ENCODE data around the gene OR1C1.
"Not testable (repeated sequence)": the region's sequence is repeated elsewhere in the genome, so short reads cannot be mapped to it uniquely, and the experiment has no call there.

OR1C1 gene, protein sequence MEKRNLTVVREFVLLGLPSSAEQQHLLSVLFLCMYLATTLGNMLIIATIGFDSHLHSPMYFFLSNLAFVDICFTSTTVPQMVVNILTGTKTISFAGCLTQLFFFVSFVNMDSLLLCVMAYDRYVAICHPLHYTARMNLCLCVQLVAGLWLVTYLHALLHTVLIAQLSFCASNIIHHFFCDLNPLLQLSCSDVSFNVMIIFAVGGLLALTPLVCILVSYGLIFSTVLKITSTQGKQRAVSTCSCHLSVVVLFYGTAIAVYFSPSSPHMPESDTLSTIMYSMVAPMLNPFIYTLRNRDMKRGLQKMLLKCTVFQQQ

DNA sequence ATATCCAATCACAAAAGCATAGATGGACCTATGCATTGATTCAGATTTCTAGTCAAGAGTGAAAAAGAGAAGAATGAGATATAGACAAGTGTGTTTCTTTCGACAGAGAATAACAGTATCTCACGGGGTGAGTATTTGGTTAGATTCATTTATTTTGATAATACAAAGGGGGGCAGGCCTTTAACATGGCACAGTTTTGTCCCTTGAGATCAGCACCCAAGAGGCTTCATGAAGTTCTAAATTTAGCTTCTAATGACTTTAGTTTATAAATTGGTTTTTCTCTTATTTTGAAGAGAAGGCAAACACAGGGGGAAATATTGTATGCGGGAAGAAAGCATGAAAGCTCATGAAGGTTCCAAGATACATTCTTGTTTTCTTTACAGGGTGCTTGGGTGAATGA is at the start of gene OR1C1:
Gene OR1C1, minus strand, starts transcription at position 101 of the 400 bp plus-strand sequence. CDS start 2,150 bp downstream, outside the sequence.
- no peak for DNase-seq (ENCODE audit: low read depth)

DNA sequence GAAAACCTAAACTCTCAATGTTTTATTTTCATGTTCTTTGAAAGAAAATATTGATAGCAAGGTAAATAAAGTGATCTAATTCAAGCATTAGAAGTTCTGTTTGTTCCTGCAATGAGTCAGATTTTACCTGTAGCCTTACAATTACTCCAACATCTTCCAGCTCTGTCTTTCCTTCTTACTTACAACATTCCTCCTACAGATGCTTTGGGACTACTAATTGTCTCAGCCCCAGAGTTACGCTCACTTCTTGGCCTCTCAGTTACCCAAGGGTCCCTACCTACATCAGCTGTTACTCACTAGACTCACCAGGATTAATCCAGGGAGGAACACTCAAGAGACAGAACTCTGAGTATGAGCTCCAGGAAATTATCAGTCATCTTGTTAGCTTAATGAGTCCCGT is 37.2 kb upstream of the OR1C1 start:
- no peak for DNase-seq (ENCODE audit: low read depth)

DNA sequence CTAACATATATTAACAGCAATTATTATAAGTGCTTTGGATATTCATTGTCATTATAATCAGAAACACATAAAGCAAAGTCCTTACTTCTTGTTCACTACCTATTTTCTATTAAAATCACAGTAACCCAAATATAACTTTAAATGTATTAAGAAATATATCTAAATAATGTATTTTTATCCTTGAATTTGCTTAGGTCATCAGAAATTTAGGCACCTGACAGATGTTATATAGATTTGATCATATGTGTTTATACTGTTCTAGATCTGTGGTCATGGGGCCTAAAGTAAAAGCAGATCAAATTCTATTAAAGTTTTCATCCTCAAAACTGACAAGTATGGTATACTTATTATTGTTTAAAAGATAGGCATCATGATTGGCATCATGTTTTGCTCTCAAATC is 9.2 kb upstream of the OR1C1 start:
- DNase-seq (ENCODE audit: low read depth), result no peak

DNA sequence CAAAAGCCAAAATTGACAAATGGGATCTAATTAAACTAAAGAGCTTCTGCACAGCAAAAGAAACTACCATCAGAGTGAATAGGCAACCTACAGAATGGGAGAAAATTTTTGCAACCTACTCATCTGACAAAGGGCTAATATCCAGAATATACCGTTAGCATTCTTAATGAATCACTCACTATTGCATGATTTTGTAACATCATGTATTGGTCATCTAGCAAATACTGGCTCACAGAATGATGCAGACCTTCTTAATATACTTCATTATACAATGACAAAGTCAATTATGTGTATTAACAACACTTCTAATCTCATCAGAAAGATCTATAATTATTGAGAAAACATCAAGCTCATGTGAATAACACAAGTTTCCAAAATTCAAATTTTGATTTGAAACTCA is 6.0 kb downstream of the OR1C1 start:
- not testable (repeated sequence) for DNase-seq (ENCODE audit: low read depth)

DNA sequence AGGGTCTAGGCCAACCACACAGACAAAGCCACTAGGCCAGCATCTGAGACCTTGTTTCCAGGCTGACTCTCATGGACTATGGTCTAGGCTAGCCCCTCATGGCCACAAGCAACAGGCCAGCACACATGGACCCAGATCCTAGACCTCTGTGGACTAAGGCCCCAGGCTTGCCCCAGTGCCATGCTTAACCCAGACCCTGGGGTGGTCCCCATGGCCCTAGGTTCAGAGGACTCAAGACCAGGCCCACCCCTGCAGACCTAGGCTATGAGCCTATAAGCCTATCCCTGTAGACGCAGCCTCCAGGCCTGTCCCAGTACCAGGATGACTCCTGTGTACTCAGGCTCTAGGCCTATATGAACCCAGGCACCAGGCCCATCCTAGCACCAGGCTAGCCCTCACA is 10.5 kb downstream of the OR1C1 start:
- DNase-seq (ENCODE audit: low read depth), result no peak

DNA sequence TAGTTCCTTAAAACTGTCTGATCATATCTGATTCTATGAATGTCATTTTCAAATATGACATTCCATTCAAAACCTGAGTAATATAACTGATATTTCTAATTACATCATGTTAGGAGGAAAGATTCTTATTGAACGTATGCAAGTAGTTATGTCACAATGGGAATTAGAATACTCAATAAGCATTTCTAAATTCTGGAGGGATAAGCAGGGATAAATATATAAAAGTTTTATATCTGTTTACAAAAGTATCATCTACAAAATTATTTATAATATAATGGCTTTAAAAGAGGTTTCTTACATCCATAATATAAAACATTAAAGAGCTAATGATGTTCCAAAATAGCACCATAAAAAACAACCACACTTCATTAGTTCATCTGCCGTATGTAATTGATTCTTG is 12.3 kb downstream of the OR1C1 start, which contains the start of gene OR14A2:
Gene OR14A2, minus strand, starts transcription at position 101 of the 400 bp plus-strand sequence.
- DNase-seq (ENCODE audit: low read depth), result no peak

DNA sequence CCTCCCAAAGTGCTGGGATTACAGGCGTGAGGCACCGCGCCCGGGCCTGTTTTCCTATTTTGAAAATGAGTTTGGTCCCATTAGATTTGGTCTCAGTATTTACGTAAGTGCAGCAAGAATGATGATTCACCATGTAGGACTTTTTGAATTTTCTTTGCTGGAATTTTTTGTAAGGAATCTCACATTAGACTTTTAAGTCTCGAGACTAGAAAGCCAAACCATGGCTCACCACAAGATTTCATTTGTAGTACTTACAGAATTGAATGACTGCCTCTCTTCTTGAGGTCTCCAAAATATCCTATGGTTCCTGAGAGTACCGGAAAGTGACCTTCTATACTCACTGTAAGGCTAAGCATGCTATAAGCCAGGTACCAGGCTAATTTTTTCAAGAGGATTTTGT is 12.7 kb downstream of the OR1C1 start:
- DNase-seq (ENCODE audit: low read depth), result peak; percentile 38

DNA sequence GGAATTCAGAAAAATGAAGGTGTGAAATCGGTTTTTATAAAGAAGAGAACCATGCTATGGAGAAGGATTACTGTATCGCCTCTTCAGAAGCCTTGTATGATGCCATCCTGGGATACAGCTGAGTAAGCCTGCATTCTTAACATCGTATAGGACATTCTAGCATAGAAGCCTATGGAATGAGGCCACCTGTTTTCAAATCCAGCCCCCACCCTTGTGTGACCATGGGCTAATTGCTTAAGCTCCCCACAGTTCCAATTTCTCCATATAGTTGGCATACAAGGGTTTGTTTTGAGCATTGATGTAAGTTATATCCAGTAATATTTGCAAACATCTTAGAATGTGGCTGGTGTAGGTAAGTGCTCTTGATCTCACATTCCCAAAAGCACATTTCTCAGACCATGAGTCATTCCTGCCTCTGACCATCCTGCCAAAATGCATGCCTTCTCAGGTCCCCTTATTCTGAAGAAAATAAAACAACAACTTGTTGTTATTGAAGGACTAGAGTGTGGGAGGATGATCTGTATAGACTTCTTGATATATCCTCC is 13.9 kb downstream of the OR1C1 start:
- DNase-seq (ENCODE audit: low read depth), result no peak

DNA sequence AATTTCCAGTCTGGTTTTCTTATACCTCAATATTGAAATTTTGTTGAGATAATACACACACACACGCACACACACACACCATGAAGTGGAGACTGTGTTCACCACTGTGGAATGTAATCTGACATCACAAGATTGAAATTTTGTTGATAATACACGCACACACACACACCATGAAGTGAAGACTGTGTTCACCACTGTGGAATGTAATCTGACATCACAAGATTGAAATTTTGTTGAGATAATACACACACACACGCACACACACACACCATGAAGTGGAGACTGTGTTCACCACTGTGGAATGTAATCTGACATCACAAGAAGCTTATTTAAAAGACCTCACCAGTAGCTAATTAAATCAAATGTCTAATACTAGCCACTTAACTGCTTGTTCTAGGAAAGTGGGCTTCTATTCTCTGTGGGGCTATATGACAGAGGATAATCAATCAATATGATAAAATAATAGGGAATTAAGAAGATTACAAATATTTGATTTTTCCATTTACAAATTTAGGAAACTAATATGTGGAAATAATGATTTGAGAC is 18.1 kb downstream of the OR1C1 start:
- peak; percentile 38 for DNase-seq (ENCODE audit: low read depth)

DNA sequence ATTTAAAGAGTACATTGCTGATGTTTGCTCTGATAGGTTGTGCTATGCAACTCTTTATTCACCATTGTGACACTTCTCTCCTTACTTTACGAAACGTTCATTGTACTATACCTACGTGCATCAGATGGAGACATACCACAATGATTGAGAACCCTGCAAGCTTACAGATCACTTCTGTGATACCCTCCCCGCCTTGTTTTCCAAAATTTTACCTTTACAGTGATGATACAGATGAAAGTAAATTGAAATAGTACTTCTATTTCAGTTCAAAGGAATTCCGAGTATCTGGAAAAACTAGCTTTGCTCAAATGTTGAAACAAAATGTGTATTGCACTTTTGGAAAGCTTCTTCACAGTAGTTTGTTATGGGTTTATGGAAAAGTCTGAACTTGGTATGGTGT is 18.6 kb downstream of the OR1C1 start:
- no peak for DNase-seq (ENCODE audit: low read depth)

DNA sequence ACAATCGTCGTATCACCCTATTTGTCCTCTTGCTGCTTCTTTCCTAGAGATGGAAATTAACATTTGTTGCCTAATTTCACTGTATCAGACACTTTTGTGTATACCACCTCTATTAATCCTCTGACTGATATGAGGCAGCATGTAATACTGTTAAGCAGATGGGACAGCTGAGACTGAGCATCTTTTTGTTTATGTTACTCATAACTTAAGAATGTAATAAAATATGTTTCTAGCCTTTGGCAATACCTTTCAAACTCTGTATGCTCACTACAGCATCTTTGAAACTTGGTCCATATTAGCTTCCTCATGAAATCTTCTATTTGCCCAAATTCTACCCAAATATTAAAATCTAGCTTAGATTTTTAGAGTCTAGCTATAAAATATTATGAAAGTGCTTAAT is 19.6 kb downstream of the OR1C1 start:
- DNase-seq (ENCODE audit: low read depth), result peak; percentile 48

DNA sequence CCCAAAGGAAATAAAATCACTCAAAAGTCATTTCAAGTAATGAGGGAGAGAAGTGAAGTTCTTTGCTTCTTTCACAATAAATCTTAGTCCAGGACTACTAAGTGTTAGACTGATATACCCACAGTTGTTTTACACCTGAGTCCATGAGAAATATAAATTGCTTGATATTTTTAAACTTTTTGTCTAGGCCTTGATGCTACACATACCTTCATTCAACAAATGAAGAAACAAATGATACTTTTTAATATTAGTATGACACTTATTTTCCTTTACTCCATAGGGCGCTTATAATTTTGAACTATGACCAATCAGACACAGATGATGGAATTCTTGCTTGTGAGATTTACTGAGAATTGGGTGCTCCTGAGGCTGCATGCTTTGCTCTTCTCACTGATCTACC is 22.0 kb downstream of the OR1C1 start, which contains the start of gene OR14K1:
Gene OR14K1, plus strand, starts transcription at position 301 of the 400 bp plus-strand sequence. Its CDS starts 0 bp downstream, at position 301.
- no peak for DNase-seq (ENCODE audit: low read depth)

DNA sequence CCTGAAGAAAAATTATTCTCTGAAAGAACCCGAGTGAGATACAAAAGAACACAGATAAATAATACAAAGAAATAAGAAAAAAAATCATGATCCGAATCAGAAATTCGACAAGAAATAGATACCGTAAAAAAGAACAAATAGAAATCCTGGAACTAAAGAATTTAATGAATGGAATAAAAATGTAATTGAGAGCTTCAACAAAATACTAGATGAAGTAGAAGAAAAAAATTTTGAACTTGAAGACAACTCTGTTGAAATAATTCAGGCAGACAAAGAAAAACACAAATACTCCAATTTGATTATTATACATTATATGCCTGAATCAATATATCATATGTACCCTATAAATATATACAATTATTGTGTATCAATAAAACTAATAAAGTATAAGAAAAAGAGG is 39.1 kb downstream of the OR1C1 start:
- no peak for DNase-seq (ENCODE audit: low read depth)

DNA sequence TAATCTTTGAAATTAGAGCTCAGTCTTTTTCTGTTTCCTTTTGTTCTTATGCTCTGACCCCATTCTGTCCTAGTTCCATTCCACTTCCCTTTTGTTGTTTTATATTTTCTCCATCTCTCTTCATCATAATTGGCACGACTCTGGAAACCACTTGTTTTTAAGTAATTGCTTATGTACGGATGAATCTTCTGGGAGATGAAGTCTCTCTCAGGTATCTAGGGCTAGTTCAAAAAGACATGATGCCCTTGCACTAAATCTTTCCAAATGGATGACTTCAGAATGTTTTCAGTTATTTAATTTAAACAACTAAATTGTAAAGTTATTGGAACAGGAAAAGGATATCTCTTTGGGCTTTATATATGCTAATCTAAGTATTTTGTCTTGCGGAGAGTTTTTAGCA is 43.8 kb downstream of the OR1C1 start, which contains the start of gene OR6F1:
Gene OR6F1, minus strand, starts transcription at position 101 of the 400 bp plus-strand sequence. CDS start 3,891 bp downstream, outside the sequence.
- no peak for DNase-seq (ENCODE audit: low read depth)

DNA sequence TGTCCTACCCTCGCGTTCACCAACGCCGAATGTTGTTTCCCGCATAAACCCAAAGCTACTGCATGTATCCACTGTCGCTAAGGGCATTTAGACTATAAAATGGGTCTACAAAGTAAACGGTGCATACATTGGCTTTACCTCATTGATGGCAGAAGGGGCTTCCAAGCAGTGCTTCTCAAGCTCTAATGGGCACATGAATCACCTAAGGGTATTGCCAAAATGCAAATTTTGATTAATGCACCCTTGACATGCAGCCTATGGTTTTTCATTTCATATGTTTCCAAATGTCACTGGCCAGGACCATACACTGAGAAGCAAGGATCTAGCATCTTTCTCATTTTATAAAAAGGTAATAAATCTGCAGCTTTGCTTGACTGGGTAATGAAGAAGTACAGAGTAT is 46.6 kb downstream of the OR1C1 start:
- no peak for DNase-seq (ENCODE audit: low read depth)

DNA sequence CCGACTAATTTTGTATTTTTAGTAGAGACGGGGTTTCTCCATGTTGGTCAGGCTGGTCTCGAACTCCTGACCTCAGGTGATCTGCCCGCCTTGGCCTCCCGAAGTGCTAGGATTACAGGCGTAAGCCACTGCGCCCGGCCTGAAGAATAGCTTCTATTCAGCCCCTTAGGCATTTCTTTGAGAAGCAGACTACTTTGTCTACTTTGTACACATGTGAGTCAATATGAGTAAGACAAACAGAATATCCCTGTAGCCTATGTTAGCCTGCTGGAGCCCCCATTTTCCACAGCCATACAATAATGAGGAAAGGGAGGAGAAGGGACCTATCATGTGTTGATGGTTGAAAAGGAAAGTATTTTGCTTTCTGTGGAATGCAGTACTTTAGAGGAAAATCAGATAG is 49.7 kb downstream of the OR1C1 start:
- DNase-seq (ENCODE audit: low read depth), result peak; percentile 1

All from ELR (cell line).